Superior temporal gyrus (tissue), 1 donor: Measurements from ENCODE around the gene RPL18A.

Experiments
- DNase-seq: peaks from one replicate; pipeline ENCODE4 v3.0.0-alpha.2; 2016; ENCODE audit errors: extremely low spot score

RPL18A gene

GRCh38 chr19:17909003-17909732 lies 49.5 kb downstream of the RPL18A start:
- no peak for DNase-seq

- DNase-seq = no peak
Measured at GRCh38 chr19:17910791-17911360, 51.2 kb downstream of the RPL18A start.
